COR-L47 (cell line): ENCODE measurements around the gene ELFN1.

Experiments used
- DNase-seq: peaks from one replicate; lab custom pipeline; 2025; lab: John Stamatoyannopoulos, UW

Gene ELFN1

GRCh38 chr7:1669954-1670893 lies at the start of gene ELFN1:
ELFN1 (plus strand) TSS chr7:1670277; CDS start chr7:1744597, 74,320 bp downstream.
- DNase-seq = no peak

GRCh38 chr7:1620835-1621234 lies 49.2 kb upstream of the ELFN1 start:
- no peak for DNase-seq

DNA sequence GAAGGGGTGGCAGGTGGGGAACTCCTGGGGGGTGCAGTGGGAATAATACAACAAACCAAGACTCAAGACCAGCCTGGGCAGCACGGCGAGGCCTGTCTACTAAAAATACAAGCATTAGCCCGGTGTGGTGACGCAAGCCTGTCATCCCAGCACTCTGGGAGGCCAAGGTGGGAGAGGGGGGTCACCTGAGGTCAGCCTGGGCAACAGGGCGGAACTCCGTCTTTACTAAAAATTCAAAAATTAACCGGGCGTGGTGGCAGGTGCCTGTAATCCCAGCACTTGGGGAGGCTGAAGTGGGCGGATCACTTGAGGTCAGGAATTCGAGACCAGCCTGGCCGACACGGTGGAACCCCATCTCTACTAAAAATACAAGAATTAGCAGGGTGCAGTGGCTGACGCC lies 48.4 kb upstream of the ELFN1 start:
- DNase-seq = no peak

GRCh38 chr7:1622441-1622840 lies 47.6 kb upstream of the ELFN1 start:
- no peak for DNase-seq

GRCh38 chr7:1623810-1624209 lies 46.3 kb upstream of the ELFN1 start:
- DNase-seq = no peak

DNA sequence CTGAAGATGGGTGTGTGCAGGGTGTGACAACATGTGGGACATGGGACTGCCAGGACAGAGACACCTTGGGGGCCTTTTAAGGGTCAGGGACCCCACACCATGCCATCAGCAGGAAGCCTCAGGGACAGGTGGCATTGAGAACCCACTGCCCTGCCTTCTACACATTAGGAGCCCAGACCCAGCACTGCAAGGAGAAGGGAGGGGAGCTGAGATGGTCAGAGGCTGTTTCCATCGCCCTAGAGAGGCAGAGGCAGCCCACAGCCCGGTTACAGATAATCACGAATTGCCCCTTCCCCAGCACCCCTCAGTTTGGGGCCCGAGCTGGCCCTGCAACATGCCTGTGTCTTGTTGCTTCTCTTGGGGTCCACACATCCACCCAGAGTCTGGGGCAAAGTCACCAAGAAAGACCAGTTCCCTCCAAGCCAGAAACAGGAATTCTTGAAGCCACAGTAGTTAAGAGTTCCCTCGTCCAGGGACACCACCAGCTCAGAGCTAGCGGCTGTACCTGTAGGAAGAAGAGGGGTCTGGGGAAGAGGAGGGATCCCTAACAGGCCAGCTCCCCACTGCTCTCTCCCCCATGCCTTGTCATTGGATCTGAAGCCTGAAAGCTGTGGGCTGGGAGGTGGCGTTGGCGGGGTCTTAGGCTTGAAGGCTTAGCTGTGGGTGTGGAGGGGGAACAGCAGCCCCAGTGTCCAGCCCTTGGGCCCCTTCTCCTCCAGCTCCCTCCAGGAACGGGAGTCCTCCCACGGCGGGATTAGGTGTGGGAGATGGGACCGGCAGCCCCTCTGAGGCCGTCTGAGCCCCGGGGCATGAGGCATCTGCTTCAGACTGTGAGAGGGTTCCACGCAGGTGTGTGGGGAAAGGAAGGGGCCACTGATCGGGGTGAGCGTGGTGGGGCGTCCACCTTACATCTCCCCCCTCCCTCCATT lies 44.8 kb upstream of the ELFN1 start:
- no peak for DNase-seq

DNA sequence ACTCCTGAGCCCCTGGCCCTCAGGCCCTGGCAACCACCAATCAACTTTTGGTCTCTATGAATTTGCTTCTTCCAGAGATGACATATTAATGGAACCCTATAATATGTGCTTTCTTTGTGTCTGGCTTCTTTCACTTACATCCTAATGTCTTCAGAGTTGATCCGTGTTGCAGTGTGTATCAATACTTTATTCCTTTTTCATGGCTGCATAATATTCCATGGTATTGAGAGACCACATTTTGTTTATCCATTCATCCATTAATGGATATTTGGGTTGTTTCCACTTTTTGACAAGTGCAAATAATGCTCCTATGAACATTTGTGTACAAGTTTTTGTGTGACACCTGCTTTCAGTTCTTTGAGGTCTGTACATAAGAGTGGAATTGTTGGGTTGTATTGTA lies 43.3 kb upstream of the ELFN1 start:
- DNase-seq = no peak

DNA sequence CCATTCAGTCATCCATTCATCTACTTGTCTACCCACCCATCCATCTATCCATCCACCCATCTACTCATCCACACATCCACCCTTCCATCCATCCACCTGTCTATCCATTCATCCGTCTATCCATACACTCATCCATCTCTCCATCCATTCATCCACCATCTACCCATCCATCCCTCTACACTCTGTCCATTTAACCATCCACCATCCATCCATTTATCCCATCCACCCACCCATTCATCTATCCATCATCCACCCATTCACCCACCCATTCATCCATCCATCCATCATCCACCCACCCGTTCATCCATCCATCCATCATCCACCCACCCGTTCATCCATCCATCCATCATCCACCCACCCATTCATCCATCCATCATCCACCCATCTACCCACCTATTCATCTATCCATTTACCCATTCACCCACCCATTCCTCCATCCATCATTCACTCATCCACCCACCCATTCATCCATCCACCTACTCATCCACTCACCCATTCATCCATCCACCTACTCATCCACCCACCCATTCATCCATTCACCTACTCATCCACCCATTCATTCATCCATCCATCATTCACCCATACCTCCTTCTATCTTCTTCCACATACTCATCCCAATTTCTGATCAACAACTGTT lies 39.3 kb upstream of the ELFN1 start:
- DNase-seq = no peak

DNA sequence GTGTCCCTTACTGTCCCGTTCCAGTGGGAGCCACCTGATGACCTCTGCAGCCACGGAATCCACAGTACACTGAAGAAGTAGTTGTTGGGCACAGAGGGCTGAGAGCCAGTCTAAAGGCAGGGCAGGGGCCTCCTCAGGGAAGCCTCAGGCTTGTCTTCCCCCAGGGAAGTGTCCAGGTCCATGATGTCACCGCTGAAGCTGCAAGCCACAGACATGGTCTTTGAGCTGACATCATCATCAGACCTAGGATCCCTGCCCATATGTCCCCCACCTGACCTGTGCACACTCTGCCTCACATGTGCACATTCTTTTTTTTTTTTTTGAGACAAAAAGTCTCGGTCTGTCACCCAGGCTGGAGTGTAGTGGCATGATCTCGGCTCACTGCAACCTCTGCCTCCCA lies 38.4 kb upstream of the ELFN1 start:
- no peak for DNase-seq

- DNase-seq = no peak
These were observed 37.6 kb upstream of the ELFN1 start for GRCh38 chr7:1632506-1632905.

- DNase-seq = no peak
These were observed 36.9 kb upstream of the ELFN1 start for GRCh38 chr7:1632916-1633785.

DNA sequence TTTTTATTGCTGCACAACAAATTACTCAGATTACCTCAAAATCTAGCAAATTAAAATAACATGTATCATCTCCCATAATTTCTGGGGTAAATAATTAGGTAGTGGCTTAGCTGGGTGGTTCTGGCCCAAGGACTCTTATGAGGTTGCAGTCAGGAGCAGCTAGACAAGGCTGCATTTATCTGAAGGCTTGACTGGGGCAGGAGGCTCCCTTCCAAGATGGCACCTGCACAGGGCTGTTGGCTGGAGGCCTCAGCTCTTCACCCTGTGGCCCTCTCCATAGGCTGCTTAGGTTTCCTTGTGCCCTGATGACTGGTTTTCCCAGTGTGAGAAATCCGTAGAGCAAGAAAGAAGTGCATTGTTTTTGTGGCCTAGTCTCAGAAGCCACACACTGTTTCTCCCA lies 34.7 kb upstream of the ELFN1 start:
- DNase-seq = no peak

DNA sequence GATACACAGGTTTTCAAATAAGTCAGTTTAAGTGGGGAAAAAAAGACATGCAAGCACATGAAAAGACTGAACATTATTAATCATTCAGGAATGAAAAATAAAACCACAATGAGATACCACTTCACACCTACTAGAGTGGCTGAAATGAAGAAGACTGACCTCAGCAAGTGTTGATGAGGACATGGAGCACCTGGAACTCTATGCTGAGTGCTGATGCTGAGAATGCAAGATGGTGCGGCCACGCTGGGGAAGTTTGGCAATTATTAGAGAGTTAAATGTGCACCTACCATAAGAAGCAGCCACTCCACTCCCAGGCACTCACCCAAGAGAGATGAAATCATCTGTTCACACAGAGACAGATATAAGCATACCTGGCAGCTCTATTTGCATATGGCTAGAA lies 32.9 kb upstream of the ELFN1 start:
- DNase-seq = no peak

- DNase-seq = no peak
These were observed 31.8 kb upstream of the ELFN1 start for GRCh38 chr7:1638215-1638661.

GRCh38 chr7:1639071-1639470 lies 31.0 kb upstream of the ELFN1 start:
- DNase-seq = no peak

- no peak for DNase-seq
These were observed 30.4 kb upstream of the ELFN1 start for GRCh38 chr7:1639532-1640175.

GRCh38 chr7:1640376-1641172 lies 29.5 kb upstream of the ELFN1 start:
- no peak for DNase-seq

DNA sequence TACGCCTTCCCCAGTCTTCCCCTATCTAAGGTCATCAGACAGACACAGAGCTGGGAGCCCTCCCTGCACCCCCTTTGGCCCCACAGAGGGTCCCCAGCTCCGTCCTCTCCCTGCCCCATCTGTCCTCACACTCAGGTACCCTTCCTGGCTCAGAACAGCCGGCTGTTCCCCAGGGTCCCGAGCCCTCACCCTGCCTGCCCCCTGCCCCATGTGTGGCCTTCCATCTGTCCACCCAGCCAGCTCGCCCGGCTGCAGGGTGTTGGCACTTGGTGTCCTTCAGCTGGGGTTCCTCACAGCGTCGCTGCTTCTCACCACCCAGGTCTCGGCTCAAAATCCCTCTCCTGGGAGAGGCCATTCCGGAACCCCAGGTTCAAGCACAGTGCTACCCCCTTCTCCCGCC lies 28.9 kb upstream of the ELFN1 start:
- no peak for DNase-seq

- no peak for DNase-seq
These were observed 28.3 kb upstream of the ELFN1 start for GRCh38 chr7:1641661-1642260.
